Caco-2 (cell line): ENCODE measurements around the gene H6PD. TPM values are rescaled to one million over a fixed set of nuclear protein-coding genes. Genes with fewer than 3 reads are reported as not detected.

Experiments
- BruUV-seq: library from RNA; stranded (reverse); fragments of 400-500 nt; replicated peaks from 2 replicates; lab custom pipeline; 2021; lab: Mats Ljungman, UMichigan
- CTCF ChIA-PET: fragments of 300-600 bp; sonication (Branson Sonifier 250); formaldehyde crosslinking; loops from one replicate; lab custom pipeline; 2022; ENCODE audit warnings: antibody characterized with exemption; lab: Charles Lee
- POLR2A ChIA-PET: fragments of 300-600 bp; sonication (Branson Sonifier 250); formaldehyde crosslinking; loops from one replicate; lab custom pipeline; 2022; ENCODE audit warnings: antibody characterized with exemption; lab: Charles Lee
- DNase-seq, 2 experiments: peaks; one replicate each; pipeline versions ENCODE4 v3.0.0 to v3.0.0-alpha.2; 2020 to 2022
- H3K27me3 ChIP-seq: replicated peaks from 2 replicates; pipeline ENCODE4 v1.6.0; 2011; ENCODE audit warnings: low read length; ENCODE audit not compliant: control insufficient read depth, insufficient read depth
- H3K36me3 ChIP-seq: 2 replicates; pipeline ENCODE4 v1.5.1; 2011; ENCODE audit warnings: low read length; ENCODE audit not compliant: control insufficient read depth, insufficient read depth
- H3K4me1 ChIP-seq: fragments of 250-450 bp; sonication (Bioruptor Pico); 2 replicates; pipeline ENCODE4 v1.5.1; 2020; ENCODE audit warnings: mild to moderate bottlenecking
- H3K4me3 ChIP-seq: 2 replicates; pipeline ENCODE4 v1.5.1; 2011; ENCODE audit warnings: low read depth, mild to moderate bottlenecking, control low read depth, low read length
- H3K9me3 ChIP-seq: fragments of 250-450 bp; sonication (Bioruptor Pico); 2 replicates; pipeline ENCODE4 v1.5.1; 2020; ENCODE audit warnings: mild to moderate bottlenecking, moderate library complexity
- H3K27ac Mint-ChIP-seq: one replicate; pipeline ENCODE4 v1.8.0; 2022; ENCODE audit warnings: mixed read lengths; ENCODE audit not compliant: unreplicated experiment
- H3K27me3 Mint-ChIP-seq: one replicate; pipeline ENCODE4 v1.8.0; 2022; ENCODE audit warnings: mixed read lengths; ENCODE audit not compliant: insufficient read depth, unreplicated experiment
- H3K36me3 Mint-ChIP-seq: one replicate; pipeline ENCODE4 v1.8.0; 2022; ENCODE audit warnings: mild to moderate bottlenecking, mixed read lengths; ENCODE audit not compliant: insufficient read depth, unreplicated experiment
- H3K4me1 Mint-ChIP-seq: one replicate; pipeline ENCODE4 v1.8.0; 2022; ENCODE audit warnings: low read depth, mixed read lengths; ENCODE audit not compliant: unreplicated experiment
- H3K4me3 Mint-ChIP-seq: one replicate; pipeline ENCODE4 v1.8.0; 2022; ENCODE audit warnings: mild to moderate bottlenecking, moderate library complexity, mixed read lengths; ENCODE audit not compliant: unreplicated experiment
- H3K9me3 Mint-ChIP-seq: one replicate; pipeline ENCODE4 v1.8.0; 2022; ENCODE audit warnings: mixed read lengths; ENCODE audit not compliant: unreplicated experiment
- CTCF ChIP-seq, 2 experiments: fragments of 200-600 bp in 1 of 2; IDR thresholded peaks; 1 replicate in 1 of 2; 2 replicates in 1 of 2; pipeline versions ENCODE4 v1.5.1 to v1.8.0; 2011 to 2022; ENCODE audit warnings: antibody characterized with exemption in 1 of 2, control low read depth in 1 of 2, inconsistent platforms in 1 of 2, low read depth in 1 of 2, low read length in 1 of 2, mild to moderate bottlenecking in 1 of 2, moderate library complexity in 1 of 2; ENCODE audit not compliant: insufficient read depth in 1 of 2, severe bottlenecking in 1 of 2, unreplicated experiment in 1 of 2
- intact Hi-C: fragments of 100-400 bp; cut with micrococcal nuclease; formaldehyde crosslinking; loops from one replicate; pipeline ENCODE4 v1.10.0; 2022; ENCODE audit not compliant: unreplicated experiment
- total RNA-seq: library from RNA; stranded (reverse); gene quantifications from 2 replicates; pipeline ENCODE4 v1.2.3, GENCODE V29; 2022

Gene H6PD
- total RNA-seq, 1 experiment from 2014 or later: 13.0 TPM

GRCh38 chr1:9260059-9260766 is 25.6 kb downstream of the H6PD start:
- Mint-ChIP-seq H3K4me1 (no peaks in the 10 kb centered on the region), H3K4me3 (no peak overlapping the region), H3K36me3 (no peaks in the 10 kb centered on the region), H3K9me3 (peaks cover 16% of the 10 kb centered on the region), H3K27me3 (no peaks in the 10 kb centered on the region), H3K27ac (peak overlapping the region; percentile 17)
- no TSS peak for BruUV-seq
- CTCF ChIA-PET: no interaction called here
- POLR2A ChIA-PET: no interaction called here
- intact Hi-C loops: no loop called here
- no peak overlapping the region for H3K4me3 ChIP-seq
- DNase-seq: no peak
- no peaks in the 10 kb centered on the region for H3K4me1 ChIP-seq
- no peaks in the 10 kb centered on the region for H3K27me3 ChIP-seq
- peaks cover 18% of the 10 kb centered on the region; the same call in 1 of the 2 replicates for H3K9me3 ChIP-seq
- TF ChIP-seq CTCF (IDR thresholded peaks at IDR 0.05; ENCODE audit: insufficient read depth in 1 of 2, low read depth in 1 of 2, low read length in 1 of 2, severe bottlenecking in 1 of 2, unreplicated experiment in 1 of 2): no peak
- H3K36me3 ChIP-seq: no peaks in the 10 kb centered on the region

- H3K27ac Mint-ChIP-seq: no peak overlapping the region
- BruUV-seq: no TSS peak
- intact Hi-C loops: no loop called here
Observed at GRCh38 chr1:9261496-9261895, 26.9 kb downstream of the H6PD start.

More at GRCh38 chr1:9261496-9261895, 26.9 kb downstream of the H6PD start:
- no peak for TF ChIP-seq CTCF (IDR thresholded peaks at IDR 0.05; ENCODE audit: insufficient read depth in 1 of 2, low read depth in 1 of 2, low read length in 1 of 2, severe bottlenecking in 1 of 2, unreplicated experiment in 1 of 2)
- Histone ChIP-seq H3K4me3 (no peak overlapping the region), H3K4me1 (no peaks in the 10 kb centered on the region), H3K36me3 (no peaks in the 10 kb centered on the region), H3K27me3 (no peaks in the 10 kb centered on the region), H3K9me3 (peaks cover 18% of the 10 kb centered on the region; the same call in 1 of the 2 replicates)
- no peaks in the 10 kb centered on the region for H3K4me1 Mint-ChIP-seq
- peaks cover 16% of the 10 kb centered on the region for H3K9me3 Mint-ChIP-seq
- no peak for DNase-seq
- H3K4me3 Mint-ChIP-seq: no peak overlapping the region
- POLR2A ChIA-PET: no interaction called here
- no peaks in the 10 kb centered on the region for H3K27me3 Mint-ChIP-seq
- no peaks in the 10 kb centered on the region for H3K36me3 Mint-ChIP-seq
- CTCF ChIA-PET: no interaction called here
